ENCODE results near the gene HEY2.

DNA sequence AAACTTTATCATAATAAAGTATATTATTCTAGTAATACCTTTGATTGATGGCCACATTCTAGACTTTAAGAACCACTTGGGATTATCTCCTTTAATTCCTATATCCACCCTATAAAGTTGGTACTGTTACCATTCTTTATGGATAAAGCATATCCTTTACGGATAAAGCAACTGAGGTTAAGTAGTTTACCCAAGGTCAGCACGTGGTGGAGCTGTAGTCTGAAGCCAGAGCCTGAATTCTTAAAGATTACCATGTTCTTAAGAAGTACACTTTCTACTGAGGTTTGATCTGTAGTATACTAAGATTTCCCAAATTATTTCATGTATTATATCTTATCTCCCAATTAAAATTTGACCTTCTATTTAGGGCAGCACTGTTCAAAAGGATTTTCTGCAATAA is 38.4 kb downstream of the HEY2 start:
- TF ChIP-seq POLR2A (IDR thresholded peaks at IDR 0.05) (no peak), CTCF (IDR thresholded peaks at IDR 0.05) (peak in 3 of 6 experiments; percentile 6 to 44 (median 16)), EP300 (IDR thresholded peaks at IDR 0.05) (no peak)
